Astrocyte (in vitro differentiated cells and primary cell): Measurements from ENCODE around the gene CCDC57. TPM values are rescaled to one million over a fixed set of nuclear protein-coding genes. Genes with fewer than 3 reads are reported as not detected.

ENCODE experiments used
- DNase-seq: peaks from one replicate; pipeline ENCODE4 v3.0.0-alpha.2; 2010; ENCODE audit warnings: low read depth
- FAIRE-seq: peaks from 2 replicates; lab custom pipeline; 2011; peaks lifted over from hg19 to GRCh38; lab: Jason Lieb, UNC
- H2AFZ ChIP-seq: 2 replicates; pipeline ENCODE4 v1.6.0; 2012; ENCODE audit warnings: low read depth, low read length, inconsistent platforms
- H3K27ac ChIP-seq: 2 replicates; pipeline ENCODE4 v1.5.1; 2011; ENCODE audit warnings: low read depth, low read length, inconsistent platforms
- H3K27me3 ChIP-seq: 2 replicates; pipeline ENCODE4 v1.6.0; 2011; ENCODE audit warnings: low read length, inconsistent platforms; ENCODE audit not compliant: insufficient read depth
- H3K36me3 ChIP-seq: 2 replicates; pipeline ENCODE4 v1.5.1; 2011; ENCODE audit warnings: low read length, inconsistent platforms; ENCODE audit not compliant: insufficient read depth
- H3K4me1 ChIP-seq: 2 replicates; pipeline ENCODE4 v1.5.1; 2011; ENCODE audit warnings: low read length, inconsistent platforms; ENCODE audit not compliant: insufficient read depth
- H3K4me2 ChIP-seq: 2 replicates; pipeline ENCODE4 v1.6.0; 2012; ENCODE audit warnings: low read length, inconsistent platforms
- H3K4me3 ChIP-seq: 2 replicates; pipeline ENCODE4 v1.5.1; 2011; ENCODE audit warnings: low read depth, mild to moderate bottlenecking, low read length, inconsistent platforms; ENCODE audit not compliant: insufficient read depth
- H3K79me2 ChIP-seq: 2 replicates; pipeline ENCODE4 v1.6.0; 2012; ENCODE audit warnings: mild to moderate bottlenecking, low read length, inconsistent platforms; ENCODE audit not compliant: insufficient read depth
- H3K9ac ChIP-seq: 2 replicates; pipeline ENCODE4 v1.6.0; 2012; ENCODE audit warnings: mild to moderate bottlenecking, low read length, inconsistent platforms
- H3K9me3 ChIP-seq: 2 replicates; pipeline ENCODE4 v1.5.1; 2012; ENCODE audit warnings: low read depth, mild to moderate bottlenecking, low read length, inconsistent platforms; ENCODE audit not compliant: insufficient read depth
- H4K20me1 ChIP-seq: 2 replicates; pipeline ENCODE4 v1.6.0; 2012; ENCODE audit warnings: low read length, inconsistent platforms; ENCODE audit not compliant: insufficient read depth
- H3K27ac Mint-ChIP-seq: one replicate; pipeline ENCODE4 v1.8.0; 2021; ENCODE audit warnings: mild to moderate bottlenecking, mixed read lengths; ENCODE audit not compliant: unreplicated experiment
- H3K27me3 Mint-ChIP-seq: one replicate; pipeline ENCODE4 v1.8.0; 2021; ENCODE audit warnings: low read depth, mixed read lengths; ENCODE audit not compliant: unreplicated experiment
- H3K36me3 Mint-ChIP-seq: one replicate; pipeline ENCODE4 v1.8.0; 2021; ENCODE audit warnings: low read depth, mixed read lengths; ENCODE audit not compliant: unreplicated experiment
- H3K4me1 Mint-ChIP-seq: one replicate; pipeline ENCODE4 v1.8.0; 2021; ENCODE audit warnings: low read depth, mixed read lengths; ENCODE audit not compliant: unreplicated experiment
- H3K4me3 Mint-ChIP-seq: one replicate; pipeline ENCODE4 v1.8.0; 2021; ENCODE audit warnings: mild to moderate bottlenecking, moderate library complexity, mixed read lengths; ENCODE audit not compliant: unreplicated experiment
- H3K9me3 Mint-ChIP-seq: one replicate; pipeline ENCODE4 v1.8.0; 2021; ENCODE audit warnings: mild to moderate bottlenecking, mixed read lengths; ENCODE audit not compliant: unreplicated experiment
- EZH2 ChIP-seq: IDR thresholded peaks from 2 replicates; pipeline ENCODE4 v1.6.1; 2012; ENCODE audit warnings: mild to moderate bottlenecking, low read length, inconsistent platforms; ENCODE audit not compliant: insufficient read depth
- total RNA-seq: library from RNA; stranded (reverse); gene quantifications from 2 replicates; pipeline ENCODE4 v1.2.1, GENCODE V29; 2021
- TF ChIP-seq, protein P1 (sequence below): IDR thresholded peaks from 2 replicates; pipeline ENCODE4 v1.5.1; 2011; ENCODE audit warnings: low read depth, mild to moderate bottlenecking, inconsistent platforms, low read length, moderate library complexity; ENCODE audit not compliant: insufficient read depth

CCDC57 gene
- total RNA-seq, 1 donor from 2014 or later: 20.4 TPM

DNA sequence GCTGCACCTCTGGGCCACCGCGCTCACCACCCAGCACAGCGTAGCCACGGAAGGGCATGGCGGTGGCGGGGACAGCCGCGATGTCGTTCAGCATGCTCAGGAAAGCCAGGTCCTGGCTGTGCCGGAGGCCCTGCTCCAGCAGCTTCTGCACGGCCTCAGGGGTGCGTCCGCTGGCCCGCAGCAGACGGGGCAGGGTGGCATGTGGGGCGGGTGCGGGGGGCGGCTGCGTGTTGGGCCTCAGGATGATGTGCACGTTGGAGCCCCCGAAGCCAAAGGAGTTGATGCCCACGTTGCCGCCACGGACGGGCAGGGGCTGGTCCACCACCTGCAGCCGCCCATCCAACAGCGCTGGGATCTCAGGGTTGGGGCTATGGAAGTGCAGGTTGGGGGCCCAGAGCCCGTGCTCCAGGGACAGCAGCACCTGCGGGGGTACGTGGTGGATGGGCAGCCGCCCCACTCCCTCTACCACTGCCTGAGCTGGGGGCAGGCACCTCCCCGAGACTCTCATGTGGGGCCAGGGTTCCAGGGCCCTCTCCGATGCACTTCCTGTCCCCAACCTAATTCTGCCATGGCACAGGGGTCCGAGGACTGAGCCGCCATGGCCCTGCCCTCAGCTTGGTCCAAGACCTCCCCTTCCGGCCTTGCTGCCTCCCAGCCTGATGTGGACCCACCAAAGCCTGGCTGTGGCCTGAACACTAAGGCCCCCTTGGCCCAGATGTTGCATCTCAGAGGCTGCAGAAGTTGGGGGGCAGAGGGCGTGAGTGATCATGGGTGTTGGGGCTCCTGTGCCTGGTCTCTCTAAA, 121.2 kb downstream of the CCDC57 start:
- Mint-ChIP-seq H3K27me3 (no peaks in the 10 kb centered on the region), H3K36me3 (no peaks in the 10 kb centered on the region), H3K4me3 (no peak overlapping the region)

DNA sequence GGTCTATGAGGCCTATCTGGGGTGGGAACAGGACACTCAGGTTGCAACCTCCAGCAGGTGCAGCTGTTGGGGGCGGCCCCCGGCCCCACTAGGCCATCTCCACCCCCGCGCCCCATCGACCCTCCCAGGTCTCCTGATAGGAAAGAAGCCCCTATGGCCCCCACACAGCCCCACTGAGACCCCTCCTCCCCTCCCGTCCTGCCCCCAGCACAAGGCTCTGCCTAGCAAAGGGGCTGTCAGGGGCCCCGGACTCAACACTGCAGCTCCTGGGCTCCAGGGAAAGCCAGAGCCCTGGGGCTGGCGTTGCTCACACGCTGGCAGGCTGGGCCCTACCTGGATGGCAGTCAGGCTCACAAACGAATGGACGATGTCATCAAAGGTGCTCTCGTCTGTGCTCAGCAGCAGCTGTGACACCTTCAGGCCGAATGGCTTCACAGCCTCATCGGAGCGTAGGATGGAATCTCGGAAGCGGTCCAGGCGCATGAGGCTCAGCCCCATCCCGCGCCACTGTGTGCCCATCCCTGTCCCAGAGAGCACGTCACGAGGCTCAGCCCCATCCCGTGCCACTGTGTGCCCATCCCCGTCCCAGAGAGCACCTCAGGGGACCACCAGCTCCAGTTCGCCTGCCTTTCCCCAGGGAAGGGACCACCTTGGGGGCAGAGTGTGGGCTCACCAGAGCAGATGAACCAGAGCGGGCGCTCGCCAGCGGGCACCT, 121.9 kb downstream of the CCDC57 start:
- Histone ChIP-seq H3K27ac (no peak overlapping the region), H3K4me2 (no peak overlapping the region), H3K4me1 (peaks cover 3% of the 10 kb centered on the region), H2AFZ (no peak overlapping the region), H3K27me3 (no peaks in the 10 kb centered on the region), H3K4me3 (no peak overlapping the region), H4K20me1 (peaks cover 82% of the 10 kb centered on the region), H3K9me3 (no peaks in the 10 kb centered on the region), H3K79me2 (peaks cover 39% of the 10 kb centered on the region), H3K36me3 (peaks cover 16% of the 10 kb centered on the region), H3K9ac (no peak overlapping the region)
- Mint-ChIP-seq H3K4me3 (no peak overlapping the region), H3K36me3 (no peaks in the 10 kb centered on the region), H3K4me1 (no peaks in the 10 kb centered on the region), H3K27ac (no peak overlapping the region), H3K9me3 (no peaks in the 10 kb centered on the region), H3K27me3 (no peaks in the 10 kb centered on the region)
- no peak for DNase-seq
- no peak for FAIRE-seq
- TF ChIP-seq EZH2: no peak
- TF ChIP-seq, protein P1, sequence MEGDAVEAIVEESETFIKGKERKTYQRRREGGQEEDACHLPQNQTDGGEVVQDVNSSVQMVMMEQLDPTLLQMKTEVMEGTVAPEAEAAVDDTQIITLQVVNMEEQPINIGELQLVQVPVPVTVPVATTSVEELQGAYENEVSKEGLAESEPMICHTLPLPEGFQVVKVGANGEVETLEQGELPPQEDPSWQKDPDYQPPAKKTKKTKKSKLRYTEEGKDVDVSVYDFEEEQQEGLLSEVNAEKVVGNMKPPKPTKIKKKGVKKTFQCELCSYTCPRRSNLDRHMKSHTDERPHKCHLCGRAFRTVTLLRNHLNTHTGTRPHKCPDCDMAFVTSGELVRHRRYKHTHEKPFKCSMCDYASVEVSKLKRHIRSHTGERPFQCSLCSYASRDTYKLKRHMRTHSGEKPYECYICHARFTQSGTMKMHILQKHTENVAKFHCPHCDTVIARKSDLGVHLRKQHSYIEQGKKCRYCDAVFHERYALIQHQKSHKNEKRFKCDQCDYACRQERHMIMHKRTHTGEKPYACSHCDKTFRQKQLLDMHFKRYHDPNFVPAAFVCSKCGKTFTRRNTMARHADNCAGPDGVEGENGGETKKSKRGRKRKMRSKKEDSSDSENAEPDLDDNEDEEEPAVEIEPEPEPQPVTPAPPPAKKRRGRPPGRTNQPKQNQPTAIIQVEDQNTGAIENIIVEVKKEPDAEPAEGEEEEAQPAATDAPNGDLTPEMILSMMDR: no peak

More for the DNA sequence above, 121.2 kb downstream of the CCDC57 start:
- H3K9me3 Mint-ChIP-seq: no peaks in the 10 kb centered on the region
- H3K4me1 Mint-ChIP-seq: no peaks in the 10 kb centered on the region
- no peak overlapping the region for H3K9ac ChIP-seq
- peaks cover 16% of the 10 kb centered on the region for H3K36me3 ChIP-seq
- no peaks in the 10 kb centered on the region for H3K27me3 ChIP-seq
- peaks cover 47% of the 10 kb centered on the region for H3K79me2 ChIP-seq
- H3K27ac Mint-ChIP-seq: no peak overlapping the region
- H3K4me1 ChIP-seq: peaks cover 10% of the 10 kb centered on the region
- no peaks in the 10 kb centered on the region for H3K9me3 ChIP-seq
- H4K20me1 ChIP-seq: peaks cover 83% of the 10 kb centered on the region
- DNase-seq (no peak), FAIRE-seq (no peak)
- no peak overlapping the region for H2AFZ ChIP-seq
- no peak overlapping the region for H3K27ac ChIP-seq
- H3K4me3 ChIP-seq: no peak overlapping the region
- TF ChIP-seq EZH2: no peak
- TF ChIP-seq, protein P1: no peak
- no peak overlapping the region for H3K4me2 ChIP-seq
